ENCODE results near the gene PPFIBP2.

Gene PPFIBP2

DNA sequence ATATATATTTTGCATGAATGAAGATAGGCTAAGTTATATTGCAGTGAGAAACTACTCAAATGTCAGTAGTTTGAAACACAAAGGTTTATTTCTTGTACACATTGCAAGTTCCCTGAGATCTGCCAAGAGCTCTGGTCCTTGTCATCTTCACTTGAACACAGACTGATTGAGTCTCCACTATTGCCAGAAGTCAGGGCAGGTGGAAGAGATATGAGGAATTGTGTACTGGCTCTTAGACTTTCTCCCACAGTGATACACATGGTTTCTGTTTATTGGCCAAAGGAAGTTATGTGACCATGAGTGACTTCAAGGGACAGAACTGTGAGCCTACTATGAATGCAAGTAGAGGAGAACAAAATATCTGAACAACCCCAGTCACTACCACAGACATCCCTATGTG, 44.2 kb downstream of the PPFIBP2 start:
- DNase-seq = no peak

- DNase-seq = no peak
These were observed 45.8 kb downstream of the PPFIBP2 start for GRCh38 chr11:7559398-7560283.

DNA sequence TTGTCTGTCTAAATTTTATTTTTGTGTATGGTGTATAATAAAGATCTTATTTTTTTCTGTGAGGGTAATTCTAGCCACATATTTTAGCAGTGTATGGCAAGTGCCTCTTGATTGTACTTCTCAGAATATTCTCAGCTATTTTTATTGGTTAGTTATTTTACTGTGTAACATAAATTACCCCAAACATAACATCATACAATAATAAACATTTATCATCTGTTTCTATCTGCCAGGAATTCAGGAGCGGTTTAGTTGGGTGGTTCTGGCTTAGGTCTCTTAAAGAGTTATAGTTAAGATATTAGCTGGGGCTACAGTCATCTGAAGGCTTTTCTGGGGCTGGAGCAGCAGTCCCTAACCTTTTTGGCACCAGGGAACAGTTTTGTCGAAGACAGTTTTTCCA, 47.8 kb downstream of the PPFIBP2 start:
- no peak for DNase-seq

- no peak for DNase-seq
These were observed 49.5 kb downstream of the PPFIBP2 start for GRCh38 chr11:7563281-7563680.

GRCh38 chr11:7564803-7565202, 51.0 kb downstream of the PPFIBP2 start:
- DNase-seq = no peak

GRCh38 chr11:7567311-7567710, 53.5 kb downstream of the PPFIBP2 start:
- DNase-seq = no peak

DNA sequence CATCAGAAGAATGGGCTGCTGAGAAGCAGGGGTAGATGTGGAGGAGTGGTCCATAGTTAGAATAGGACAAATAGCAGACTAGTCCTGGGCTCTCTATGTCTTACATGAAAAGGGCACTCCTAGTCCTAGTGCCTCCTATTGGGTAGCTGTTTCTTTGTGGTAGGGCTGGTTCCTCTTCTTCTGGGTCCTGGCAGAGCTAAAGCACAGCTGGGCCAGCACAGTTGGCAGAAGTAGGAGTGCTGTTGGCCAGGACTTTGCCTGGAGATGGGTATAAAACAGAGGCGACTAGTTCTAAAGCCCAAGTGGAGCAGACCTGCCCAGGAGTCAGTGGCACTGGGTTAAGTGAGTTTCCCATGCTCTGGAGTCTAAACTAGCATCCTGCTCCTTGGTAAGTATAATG, 55.2 kb downstream of the PPFIBP2 start:
- no peak for DNase-seq

- no peak for DNase-seq
These were observed 56.4 kb downstream of the PPFIBP2 start for GRCh38 chr11:7570241-7570640.

- no peak for DNase-seq
These were observed 57.2 kb downstream of the PPFIBP2 start for GRCh38 chr11:7570938-7571521.

GRCh38 chr11:7571640-7572000, 57.8 kb downstream of the PPFIBP2 start:
- peak; percentile 43 to 48 for DNase-seq

DNA sequence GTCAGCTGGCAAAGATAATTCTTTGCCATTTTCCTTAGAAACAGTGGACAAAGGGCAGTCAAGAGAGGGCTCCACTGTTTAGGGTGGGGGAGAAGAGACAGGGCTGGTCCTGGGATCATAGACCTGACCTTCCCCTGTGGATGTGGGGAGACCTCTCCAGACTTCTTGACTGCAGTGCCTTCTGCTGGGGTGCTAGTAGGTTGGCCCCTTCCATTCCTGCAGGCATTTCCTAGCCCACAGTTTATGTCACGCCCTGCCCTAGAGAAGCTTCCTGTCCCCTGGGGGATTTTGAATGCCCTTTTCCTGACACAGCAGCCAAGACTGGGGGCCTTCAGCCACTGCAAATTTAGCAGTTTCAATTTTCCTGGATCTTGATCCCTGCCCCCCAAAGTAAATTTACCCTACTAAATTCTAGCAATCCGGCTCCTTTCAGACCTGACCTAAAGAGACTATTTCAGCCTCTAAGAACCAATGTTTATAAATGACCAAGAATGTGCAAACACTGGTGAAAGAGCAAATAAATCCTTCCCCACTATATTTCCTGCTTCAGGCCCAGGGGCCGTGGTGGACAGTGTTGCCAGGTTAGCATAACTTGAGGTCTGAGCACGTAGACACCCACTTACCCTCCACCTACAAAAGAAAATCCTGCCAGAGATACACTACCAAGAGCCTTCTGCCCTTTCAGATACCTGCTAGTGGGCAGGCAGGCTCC, 58.4 kb downstream of the PPFIBP2 start:
- no peak for DNase-seq

- DNase-seq = no peak
These were observed 59.4 kb downstream of the PPFIBP2 start for GRCh38 chr11:7573193-7573557.

- DNase-seq = no peak
These were observed 59.9 kb downstream of the PPFIBP2 start for GRCh38 chr11:7573558-7574296.

GRCh38 chr11:7574491-7575130, 60.8 kb downstream of the PPFIBP2 start:
- DNase-seq = no peak

DNA sequence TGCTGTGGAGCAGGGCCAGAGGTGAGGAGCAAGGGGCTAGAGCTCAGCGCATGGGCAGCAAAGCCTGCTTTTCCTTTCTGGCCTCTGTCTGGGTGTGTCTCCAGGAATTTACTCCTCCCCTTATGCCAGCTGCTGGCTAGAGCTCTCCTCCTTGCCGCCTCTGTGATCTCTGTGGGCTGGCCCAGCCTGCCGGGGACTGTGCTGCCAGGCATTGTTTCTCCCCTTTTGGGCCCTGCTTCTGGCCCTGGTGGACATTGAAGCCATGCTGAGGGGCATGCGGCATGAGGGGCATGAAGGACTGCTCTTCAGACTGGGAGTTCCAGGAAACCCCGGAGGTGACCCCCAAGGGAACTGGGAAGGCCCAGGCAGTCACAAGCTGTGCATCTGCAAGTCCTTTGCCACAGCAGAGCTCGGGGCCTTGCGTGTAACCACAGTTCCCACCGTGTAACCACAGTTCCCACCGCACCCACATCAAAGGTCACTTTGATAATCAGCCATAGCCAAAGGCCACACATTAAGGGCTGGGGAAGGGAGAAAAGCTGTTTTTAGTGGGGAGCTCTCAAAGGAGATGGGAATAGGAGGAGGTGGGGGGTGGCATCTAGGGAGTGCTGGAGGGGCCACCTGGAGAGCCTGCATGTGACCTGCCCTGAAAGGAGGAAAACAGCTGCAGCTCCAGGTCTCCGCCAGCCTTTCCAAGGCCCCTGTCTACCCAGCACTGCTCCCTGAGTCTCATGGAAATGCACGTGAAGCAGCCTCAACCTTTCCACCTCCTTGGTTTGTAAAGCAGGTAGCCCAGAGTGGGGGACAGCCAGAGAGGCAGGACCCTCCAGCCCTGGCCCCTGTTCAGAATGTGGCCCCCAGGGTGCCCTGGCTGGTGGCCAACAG, 62.3 kb downstream of the PPFIBP2 start:
- no peak for DNase-seq

GRCh38 chr11:7576726-7577290, 63.0 kb downstream of the PPFIBP2 start:
- no peak for DNase-seq

- DNase-seq = no peak
These were observed 63.7 kb downstream of the PPFIBP2 start for GRCh38 chr11:7577291-7578190.

DNA sequence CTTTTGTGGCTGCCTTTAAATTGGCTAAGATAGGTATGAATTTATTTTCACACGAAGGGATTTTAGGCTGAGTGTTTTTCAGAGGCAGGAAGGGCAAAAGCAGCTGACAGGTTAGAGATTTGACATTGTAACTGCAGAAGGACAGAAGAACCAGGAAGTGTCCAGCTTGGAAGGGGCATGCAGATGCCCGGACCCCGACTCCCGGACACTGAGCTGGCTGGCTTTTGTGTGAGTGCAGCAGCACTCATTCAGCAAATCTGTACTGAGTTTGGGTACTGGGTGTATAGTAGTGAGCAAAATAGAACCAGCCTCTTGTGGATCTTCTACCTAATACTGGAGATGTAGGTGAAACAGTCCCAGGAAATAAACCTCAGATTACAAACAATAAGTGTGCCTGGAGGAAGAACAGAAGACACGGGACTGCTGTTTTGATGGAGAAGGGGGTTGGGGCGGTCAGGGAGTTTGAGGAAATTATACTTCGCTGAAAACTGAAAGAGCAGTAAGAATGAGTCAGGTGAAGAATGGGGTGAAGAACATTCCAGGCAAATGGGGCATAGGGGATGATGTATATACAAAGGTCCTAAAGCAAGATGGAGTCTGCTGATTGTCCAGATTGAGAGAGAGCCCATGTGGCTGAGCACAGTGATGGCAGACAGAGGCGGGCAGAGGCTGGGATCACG, 64.6 kb downstream of the PPFIBP2 start:
- no peak for DNase-seq

DNA sequence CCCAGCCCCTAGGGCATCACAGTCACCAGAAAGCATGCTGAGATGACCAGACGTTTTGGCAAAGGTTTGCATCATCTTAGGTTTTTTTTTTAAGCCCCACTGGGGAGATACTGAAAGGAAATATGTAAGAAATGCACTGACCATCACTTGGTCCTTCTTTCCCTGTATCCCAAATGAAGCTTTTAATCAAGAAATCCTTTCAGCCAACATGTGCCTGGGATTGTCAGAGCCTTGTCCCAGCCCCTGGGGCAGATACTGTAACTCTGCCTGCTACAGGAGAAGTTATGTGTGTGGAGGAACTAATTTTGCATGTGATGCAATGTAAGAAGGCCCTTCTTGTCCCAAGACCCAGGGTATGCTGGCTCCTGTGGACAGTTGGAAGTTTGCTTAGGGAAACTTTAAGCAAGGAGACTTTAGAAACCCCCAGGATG, 65.6 kb downstream of the PPFIBP2 start:
- no peak for DNase-seq

Measured in NCI-H524 (cell line).